KG1 (cell line): Measurements from ENCODE around the gene PEBP1.
"Not testable (repeated sequence)": the region's sequence is repeated elsewhere in the genome, so short reads cannot be mapped to it uniquely, and the experiment has no call there.

Experiments
- DNase-seq: peaks from one replicate; lab custom pipeline; 2025; lab: John Stamatoyannopoulos, UW

The PEBP1 gene

GRCh38 chr12:118135788-118136558, at the start of gene PEBP1:
PEBP1 (plus strand) TSS chr12:118136124; CDS start chr12:118136210, 86 bp downstream.
- peak; percentile 64 for DNase-seq

GRCh38 chr12:118089782-118090181, 46.1 kb upstream of the PEBP1 start:
- DNase-seq = no peak

DNA sequence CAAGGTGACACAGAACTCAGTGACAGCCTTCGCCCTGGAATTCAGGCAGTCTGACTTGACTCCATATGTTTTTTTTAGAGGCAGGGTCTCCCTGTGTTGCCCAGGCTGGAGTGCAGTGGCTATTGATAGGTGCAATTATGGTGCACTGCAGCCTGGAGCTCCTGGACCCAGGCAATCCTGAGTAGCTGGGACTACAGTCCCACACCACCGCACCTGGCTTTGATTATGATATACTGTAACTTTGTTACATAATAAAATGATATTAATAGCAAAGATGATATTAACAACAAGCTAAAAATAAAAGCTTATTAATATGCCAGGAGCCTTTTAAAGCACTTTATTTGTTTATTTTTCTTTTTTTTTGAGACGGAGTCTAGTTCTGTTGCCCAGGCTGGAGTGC, 41.9 kb upstream of the PEBP1 start:
- DNase-seq = no peak

GRCh38 chr12:118098401-118098800, 37.5 kb upstream of the PEBP1 start:
- DNase-seq = no peak

GRCh38 chr12:118098911-118099671, 36.8 kb upstream of the PEBP1 start:
- no peak for DNase-seq

DNA sequence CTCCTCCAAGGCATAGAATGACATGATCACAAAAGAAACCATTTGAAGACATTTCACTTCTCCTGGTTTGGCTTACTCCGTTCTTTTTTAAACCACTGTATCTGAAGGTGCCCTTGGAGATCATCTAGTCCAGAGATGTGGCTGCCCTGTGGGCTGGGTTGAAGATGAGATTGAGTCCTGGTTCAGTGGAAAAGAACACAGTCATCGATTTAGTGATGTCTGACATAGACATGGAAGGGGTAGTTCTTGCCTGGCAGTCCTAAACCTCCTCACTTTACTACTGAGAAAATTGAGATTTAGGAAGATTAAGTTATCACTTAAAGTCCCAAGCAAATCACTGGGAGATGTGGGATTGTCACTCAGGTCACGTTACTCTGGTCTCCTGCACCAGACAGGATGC, 34.9 kb upstream of the PEBP1 start:
- DNase-seq = no peak

DNA sequence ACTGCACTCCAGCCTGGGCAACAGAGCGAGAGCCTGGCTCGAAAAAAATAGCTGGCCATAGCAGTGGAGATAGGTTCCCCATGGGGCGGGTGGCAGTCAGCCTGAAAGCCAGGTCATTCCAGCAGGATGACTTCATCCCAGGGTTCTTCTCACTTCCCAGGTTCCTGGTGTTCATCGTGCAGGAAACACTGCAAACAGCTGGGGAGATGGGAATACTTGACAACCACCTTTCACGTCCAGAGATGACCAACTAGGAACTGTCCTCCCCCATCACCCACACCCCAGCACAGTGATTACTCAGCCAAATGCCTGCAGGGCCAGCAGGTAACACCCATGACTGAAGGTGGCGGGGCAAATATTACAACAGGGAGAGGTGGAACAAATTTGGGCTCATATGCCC, 33.9 kb upstream of the PEBP1 start:
- DNase-seq = no peak

GRCh38 chr12:118102609-118103008, 33.3 kb upstream of the PEBP1 start:
- no peak for DNase-seq

- no peak for DNase-seq
These were observed 32.7 kb upstream of the PEBP1 start for GRCh38 chr12:118103201-118103600.

DNA sequence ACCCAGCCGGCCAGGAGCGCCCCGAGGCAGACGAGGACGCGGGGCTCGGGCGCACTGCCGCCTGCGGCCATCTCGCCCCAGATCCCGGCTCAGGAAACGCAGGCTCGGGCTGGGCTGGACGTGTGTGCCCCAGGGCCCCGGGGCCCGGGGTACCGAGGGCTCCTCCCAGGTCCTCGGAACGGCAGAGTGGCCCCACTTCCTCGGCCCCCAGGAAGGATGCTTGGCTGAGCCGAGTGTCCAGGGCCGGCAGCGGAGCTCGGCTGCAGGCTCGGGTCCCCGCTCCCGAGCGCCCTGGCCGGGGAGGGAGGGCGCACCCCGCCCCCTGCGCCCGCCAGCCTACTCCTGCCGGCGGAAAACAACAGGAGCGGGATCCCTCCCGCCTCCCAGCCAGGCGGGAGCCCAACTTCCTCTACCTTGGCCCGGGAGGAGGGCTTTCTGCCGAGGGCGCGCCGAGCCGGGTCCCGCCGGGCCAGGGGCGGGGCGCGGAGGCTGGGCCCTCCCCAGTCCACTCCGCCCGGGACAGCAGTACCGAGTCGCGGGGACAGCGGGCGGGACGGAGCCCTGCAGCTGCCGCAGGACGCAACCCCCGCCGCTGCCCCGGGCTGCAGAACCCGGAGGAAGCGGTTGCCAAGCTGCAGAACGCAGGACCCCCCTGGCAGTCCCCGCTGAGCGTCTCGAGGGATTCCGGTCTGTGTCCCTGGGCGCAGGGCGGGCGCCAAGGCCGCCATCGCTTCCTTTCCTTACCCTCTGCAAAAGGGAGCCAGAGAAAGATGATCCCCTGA, 32.1 kb upstream of the PEBP1 start, which contains the start of gene VSIG10:
TSS of gene VSIG10 (minus strand) at position 411 of the 782 bp plus-strand sequence. CDS start at position 71, 340 bp downstream.
- DNase-seq = peak; percentile 32

DNA sequence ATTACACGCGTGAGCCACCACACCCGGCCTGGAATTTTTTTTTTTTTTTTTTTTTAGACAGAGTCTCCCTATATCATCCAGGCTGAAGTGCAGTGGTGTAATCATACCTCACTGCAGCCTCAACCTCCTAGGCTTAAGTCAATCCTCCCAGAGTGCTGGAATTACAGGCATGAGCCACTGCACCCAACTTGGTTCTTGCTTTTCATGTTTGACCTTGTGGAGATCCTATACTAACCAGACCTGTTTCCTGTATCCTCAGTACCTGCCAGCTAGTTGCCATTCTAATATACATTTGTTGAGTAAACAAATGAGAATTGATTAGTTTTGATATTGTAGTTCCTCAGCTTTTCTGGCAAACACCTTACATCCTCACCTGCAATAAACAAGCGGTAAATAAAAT, 28.9 kb upstream of the PEBP1 start:
- no peak for DNase-seq

- DNase-seq = no peak
These were observed 28.2 kb upstream of the PEBP1 start for GRCh38 chr12:118107694-118108093.

DNA sequence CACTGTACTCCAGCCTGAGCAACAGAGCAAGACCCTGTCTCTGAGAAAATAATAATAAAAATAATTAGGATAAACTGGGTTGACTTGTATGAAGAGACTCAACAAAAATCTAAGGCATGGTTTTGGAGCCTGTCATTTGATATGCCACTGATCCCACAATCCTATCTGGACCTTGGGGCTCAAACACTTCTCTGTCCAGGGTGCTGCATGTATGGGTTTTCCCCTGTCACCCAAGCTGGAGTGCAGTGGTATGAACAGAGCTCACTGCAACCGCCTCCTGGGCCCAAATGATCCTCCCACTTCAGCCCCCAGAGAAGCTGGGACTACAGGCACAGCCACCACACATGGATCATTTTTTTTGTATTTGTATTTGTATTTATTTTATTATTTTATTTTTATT, 26.8 kb upstream of the PEBP1 start:
- no peak for DNase-seq

DNA sequence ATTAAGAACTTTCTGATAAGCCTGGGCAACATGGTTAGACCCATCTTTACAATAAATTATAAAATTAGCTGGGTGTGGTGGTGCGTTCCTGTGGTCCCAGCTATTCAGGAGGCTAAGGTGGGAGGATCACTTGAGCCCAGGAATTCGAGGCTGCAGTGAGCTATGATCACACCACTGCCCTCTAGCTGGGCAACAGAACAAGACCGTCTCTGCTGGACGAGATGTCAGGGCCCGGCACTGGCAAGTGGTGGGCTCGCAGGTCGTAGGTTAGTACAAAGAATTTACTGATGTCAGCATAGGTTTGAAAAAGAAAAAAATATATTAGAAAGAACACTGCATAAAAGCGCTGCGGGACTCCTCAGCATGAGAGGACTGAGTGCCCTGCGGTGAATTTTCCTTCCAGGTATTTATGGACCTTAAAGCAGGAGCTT, 16.5 kb upstream of the PEBP1 start:
- no peak for DNase-seq

GRCh38 chr12:118120579-118121363, 15.2 kb upstream of the PEBP1 start:
- DNase-seq = peak; percentile 3

- DNase-seq = no peak
These were observed 13.7 kb upstream of the PEBP1 start for GRCh38 chr12:118122264-118122663.

DNA sequence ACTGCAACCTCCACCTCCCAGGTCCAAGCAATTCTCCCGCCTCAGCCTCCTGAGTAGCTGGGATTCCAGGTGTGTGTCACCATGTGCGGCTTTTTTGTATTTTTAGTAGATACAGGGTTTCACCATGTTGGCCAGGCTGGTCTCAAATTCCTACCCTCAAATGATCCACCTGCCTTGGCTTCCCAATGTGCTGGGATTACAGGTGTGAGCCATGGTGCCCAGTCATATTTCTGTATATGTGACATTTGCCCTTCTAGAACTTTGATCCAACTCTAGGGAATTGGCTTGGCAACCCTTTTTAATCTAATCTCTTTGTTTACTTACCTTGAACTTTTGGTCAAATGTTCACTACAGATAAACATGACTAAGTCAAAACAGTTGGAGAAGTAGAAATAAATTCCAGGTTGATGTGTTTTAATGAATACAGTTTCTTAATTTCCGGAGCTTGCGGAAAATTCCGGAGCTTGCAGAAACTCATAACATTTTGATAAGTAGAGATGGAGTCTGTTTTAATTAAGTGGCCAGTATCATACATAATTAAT, 11.5 kb upstream of the PEBP1 start:
- DNase-seq = no peak

- DNase-seq = no peak
These were observed 10.2 kb upstream of the PEBP1 start for GRCh38 chr12:118125743-118126118.

DNA sequence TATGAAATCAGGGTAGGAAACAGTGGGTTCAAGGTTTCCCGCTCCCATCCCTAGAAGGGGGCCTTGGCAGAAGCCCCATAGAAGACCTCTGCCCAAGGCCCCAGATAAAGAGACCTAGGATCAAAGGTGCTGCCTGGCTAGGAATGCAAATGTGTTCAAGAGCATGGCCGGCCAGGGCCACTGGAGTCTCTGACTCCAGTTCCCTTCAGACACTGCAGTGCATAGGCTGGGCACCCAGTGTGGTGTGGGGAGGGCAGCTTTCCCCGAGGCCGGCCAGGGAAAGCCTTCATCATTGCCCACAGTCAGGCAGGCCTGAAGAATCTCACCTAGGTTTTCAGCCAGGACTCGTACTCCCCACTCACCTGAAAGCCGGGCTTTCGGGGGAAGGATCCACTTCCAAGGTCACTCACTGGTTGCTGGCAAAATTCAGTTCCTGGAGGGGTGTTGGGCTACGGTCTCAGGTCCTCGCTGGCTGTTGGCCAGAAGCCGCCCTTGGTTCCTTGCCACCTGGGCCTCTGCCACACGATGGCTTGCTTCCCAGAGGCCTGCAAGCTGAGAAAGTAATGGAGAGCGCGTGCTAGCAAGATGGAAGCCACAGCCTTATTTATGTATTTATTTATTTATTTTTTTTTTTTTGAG, 9.7 kb upstream of the PEBP1 start:
- no peak for DNase-seq

- no peak for DNase-seq
These were observed 8.1 kb upstream of the PEBP1 start for GRCh38 chr12:118127867-118128266.

- not testable (repeated sequence) for DNase-seq
These were observed 6.5 kb upstream of the PEBP1 start for GRCh38 chr12:118129436-118129835.
